Retinal pigment epithelial cell (primary cell): ENCODE measurements around the gene PLCB3.
A peak's percentile ranks its signal among the peaks of the same experiment; 100 is the strongest.

Source experiments
- DNase-seq: peaks from one replicate; pipeline ENCODE4 v3.0.0-alpha.2; 2010; ENCODE audit warnings: low read depth
- H3K4me3 ChIP-seq: 2 replicates; pipeline ENCODE4 v1.5.1; 2011; ENCODE audit warnings: mild to moderate bottlenecking, low read length, control low read depth, moderate library complexity
- TF ChIP-seq, protein P1 (sequence below): conservative IDR thresholded peaks from 2 replicates; pipeline ENCODE4 v1.5.1; 2011; ENCODE audit warnings: low read depth, low read length, control low read depth, inconsistent platforms

The PLCB3 gene

DNA sequence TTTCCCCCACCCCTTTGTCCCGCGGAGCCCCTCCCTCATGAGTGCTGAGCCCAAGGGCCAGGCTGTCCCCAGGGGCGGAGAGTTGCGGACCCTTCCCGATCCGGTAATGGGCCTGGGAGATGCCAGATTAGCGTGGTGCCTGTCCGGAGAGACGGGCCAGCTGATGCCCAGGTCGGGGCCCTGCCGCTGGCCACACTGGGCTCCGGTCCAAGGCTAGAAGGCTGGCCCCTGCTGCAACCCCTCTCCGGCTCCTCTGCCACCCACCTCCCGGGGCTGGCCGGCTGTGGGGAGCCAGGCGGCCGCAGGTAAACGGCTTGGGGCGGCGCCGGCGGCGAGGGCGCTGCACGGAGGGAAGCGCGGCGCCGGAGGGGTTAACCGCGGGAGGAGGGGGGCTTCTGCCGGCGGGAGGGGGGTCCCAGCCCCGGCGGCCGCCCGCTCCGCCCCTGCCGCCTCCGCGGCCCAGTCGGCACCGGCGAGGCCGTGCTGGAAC lies 40.0 kb downstream of the PLCB3 start, which contains the start of gene KCNK4:
KCNK4 (plus strand) TSS at position 41 of the 490 bp plus-strand sequence. CDS start 1,717 bp downstream, outside the sequence.
- DNase-seq = no peak
- H3K4me3 ChIP-seq = no peak within 1 kb of the TSS
- TF ChIP-seq, protein P1, sequence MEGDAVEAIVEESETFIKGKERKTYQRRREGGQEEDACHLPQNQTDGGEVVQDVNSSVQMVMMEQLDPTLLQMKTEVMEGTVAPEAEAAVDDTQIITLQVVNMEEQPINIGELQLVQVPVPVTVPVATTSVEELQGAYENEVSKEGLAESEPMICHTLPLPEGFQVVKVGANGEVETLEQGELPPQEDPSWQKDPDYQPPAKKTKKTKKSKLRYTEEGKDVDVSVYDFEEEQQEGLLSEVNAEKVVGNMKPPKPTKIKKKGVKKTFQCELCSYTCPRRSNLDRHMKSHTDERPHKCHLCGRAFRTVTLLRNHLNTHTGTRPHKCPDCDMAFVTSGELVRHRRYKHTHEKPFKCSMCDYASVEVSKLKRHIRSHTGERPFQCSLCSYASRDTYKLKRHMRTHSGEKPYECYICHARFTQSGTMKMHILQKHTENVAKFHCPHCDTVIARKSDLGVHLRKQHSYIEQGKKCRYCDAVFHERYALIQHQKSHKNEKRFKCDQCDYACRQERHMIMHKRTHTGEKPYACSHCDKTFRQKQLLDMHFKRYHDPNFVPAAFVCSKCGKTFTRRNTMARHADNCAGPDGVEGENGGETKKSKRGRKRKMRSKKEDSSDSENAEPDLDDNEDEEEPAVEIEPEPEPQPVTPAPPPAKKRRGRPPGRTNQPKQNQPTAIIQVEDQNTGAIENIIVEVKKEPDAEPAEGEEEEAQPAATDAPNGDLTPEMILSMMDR = no peak

DNA sequence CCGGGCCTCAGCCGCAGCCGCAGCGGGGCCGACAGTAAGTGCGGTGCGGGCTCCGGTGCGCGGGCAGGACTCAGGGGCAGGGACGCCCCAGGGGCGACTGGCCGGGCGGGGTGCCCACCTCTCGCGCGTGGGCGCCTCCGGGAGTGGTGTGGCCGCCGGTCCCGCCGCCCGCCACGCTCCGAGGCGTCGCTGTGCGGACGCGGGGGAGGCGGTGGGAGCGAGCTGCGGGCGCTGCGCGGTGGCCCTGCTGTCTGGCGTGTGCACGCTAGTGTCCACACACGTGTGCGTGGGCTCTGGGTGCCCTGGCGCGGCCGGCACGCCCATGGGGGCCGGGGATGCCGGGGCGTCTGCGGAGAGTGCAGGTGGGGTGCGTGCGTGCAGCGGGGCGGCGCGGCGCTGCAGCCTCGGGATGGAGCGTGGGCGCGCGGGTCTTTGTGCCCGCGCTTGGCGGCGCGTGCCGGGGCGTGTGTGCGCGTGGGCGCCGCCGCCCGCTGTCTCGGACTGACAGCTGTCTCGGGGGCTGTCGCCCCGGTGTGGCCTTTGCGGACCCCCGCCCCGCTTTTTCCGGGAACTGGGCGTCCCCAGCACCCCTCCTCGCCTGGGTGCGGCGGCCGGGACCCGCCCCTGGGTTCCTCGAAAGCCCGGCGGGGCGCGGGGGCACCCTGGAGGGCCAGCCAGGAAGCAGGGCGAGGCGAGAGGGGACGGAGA lies 40.6 kb downstream of the PLCB3 start:
- DNase-seq = no peak
- peak overlapping the region; percentile 4 for H3K4me3 ChIP-seq
- TF ChIP-seq, protein P1 = no peak

DNA sequence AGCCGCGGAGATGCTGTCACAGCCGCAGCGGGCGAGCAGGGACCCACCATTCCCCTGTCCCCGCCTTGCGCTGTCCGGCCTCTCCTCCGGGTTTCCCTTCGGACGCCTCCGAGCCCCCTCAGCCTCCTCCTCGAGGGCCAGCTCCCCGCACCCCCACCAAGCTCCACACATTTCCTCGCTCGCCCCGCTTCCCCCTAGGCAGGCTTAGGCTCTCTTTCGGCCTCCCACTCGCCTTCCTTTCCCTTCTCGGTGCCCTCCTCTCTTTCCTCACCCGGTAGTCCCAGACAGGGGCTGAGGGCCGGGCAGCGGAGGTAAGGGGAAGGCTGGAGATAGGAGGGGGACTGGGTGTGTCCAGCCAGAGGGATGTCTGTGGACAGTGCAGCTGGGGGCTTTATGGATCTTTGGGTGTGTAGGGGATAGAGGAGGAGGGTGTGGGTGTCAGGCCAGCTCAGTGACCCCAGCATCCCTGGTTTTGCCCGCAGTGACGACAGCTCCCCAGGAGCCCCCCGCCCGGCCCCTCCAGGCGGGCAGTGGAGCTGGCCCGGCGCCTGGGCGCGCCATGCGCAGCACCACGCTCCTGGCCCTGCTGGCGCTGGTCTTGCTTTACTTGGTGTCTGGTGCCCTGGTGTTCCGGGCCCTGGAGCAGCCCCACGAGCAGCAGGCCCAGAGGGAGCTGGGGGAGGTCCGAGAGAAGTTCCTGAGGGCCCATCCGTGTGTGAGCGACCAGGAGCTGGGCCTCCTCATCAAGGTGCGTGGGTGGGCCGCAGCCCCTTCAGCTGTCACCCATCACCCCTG lies 41.3 kb downstream of the PLCB3 start:
- TF ChIP-seq, protein P1 = no peak
- no peak for DNase-seq
- peak overlapping the region; percentile 4 for H3K4me3 ChIP-seq

GRCh38 chr11:64294774-64295173 lies 43.4 kb downstream of the PLCB3 start:
- TF ChIP-seq, protein P1 = no peak
- no peak for DNase-seq
- no peak overlapping the region for H3K4me3 ChIP-seq

DNA sequence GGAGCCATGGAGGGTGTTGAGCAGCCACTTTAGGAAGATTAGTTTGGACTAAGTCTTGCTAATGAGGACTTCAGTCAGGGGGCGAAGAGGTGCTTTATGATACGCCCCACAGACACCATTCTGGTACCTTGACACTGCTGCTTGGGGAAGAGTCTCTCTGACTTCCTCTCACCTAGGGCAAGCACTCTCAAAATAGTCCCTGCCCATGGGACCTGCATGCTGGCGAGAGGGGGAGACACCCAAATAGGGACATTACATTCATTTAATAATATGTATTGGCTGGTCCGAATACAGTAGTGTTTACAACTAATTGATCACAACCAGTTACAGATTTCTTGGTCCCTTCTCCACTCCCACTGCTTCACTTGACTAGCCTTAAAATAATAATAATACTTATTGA lies 44.4 kb downstream of the PLCB3 start:
- H3K4me3 ChIP-seq = no peak overlapping the region
- no peak for DNase-seq
- TF ChIP-seq, protein P1 = no peak

DNA sequence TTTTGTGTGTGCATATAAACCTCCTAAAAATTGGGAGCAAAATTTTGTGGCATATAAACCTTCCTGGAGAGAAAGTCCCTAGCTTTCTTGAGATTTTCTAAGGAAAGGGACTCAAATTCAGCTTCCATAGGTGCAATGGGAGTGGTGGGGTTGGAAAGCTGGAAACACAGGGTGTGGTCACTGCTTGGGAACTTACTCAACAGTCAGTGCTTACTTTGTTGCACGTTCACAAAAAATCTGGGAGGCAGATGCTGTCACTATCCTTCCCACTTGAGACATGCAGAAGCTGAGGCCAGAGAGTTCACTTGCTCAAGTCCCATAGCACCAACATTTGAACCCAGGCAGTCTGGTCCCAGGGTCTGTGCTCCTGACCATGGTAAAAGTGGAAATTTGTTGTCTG lies 44.9 kb downstream of the PLCB3 start:
- H3K4me3 ChIP-seq = no peak overlapping the region
- DNase-seq = no peak
- TF ChIP-seq, protein P1 = no peak
